Measurements from ENCODE around the gene TKTL2. TPM values are rescaled to one million over a fixed set of nuclear protein-coding genes. Genes with fewer than 3 reads are reported as not detected.
"Not testable (repeated sequence)": the region's sequence is repeated elsewhere in the genome, so short reads cannot be mapped to it uniquely, and the experiment has no call there.

TKTL2 gene
- total and polyA plus RNA-seq, 2 experiments from 2014 or later = 0.07 TPM; not detected in 1

GRCh38 chr4:163448540-163449203 is 24.9 kb downstream of the TKTL2 start (continued):
- TF ChIP-seq CTCF (conservative IDR thresholded peaks at IDR 0.05; ENCODE audit: low read depth in 2 of 2) (no peak), REST (IDR thresholded peaks at IDR 0.05; ENCODE audit: unreplicated experiment) (no peak)

GRCh38 chr4:163447481-163447880 is 26.1 kb downstream of the TKTL2 start:
- Mint-ChIP-seq H3K9me3 (no peaks in the 10 kb centered on the region), H3K4me3 (no peak overlapping the region), H3K27ac (no peak overlapping the region), H3K27me3 (ENCODE audit: insufficient read depth, low read depth, poor library complexity) (no peaks in the 10 kb centered on the region), H3K4me1 (no peaks in the 10 kb centered on the region), H3K36me3 (ENCODE audit: low read depth) (no peaks in the 10 kb centered on the region)
- H3K27ac ChIP-seq (ENCODE audit: low read depth) = no peak overlapping the region
- H3K4me2 ChIP-seq = no peak overlapping the region
- no peaks in the 10 kb centered on the region for H3K9me2 ChIP-seq (ENCODE audit: insufficient read depth)
- H3K79me2 ChIP-seq (replicated peaks; ENCODE audit: insufficient read depth) = no peaks in the 10 kb centered on the region
- H3K27me3 ChIP-seq (ENCODE audit: insufficient read depth) = no peaks in the 10 kb centered on the region
- no peaks in the 10 kb centered on the region for H3K4me1 ChIP-seq (ENCODE audit: insufficient read depth)
- no peak overlapping the region for H3K4me3 ChIP-seq
- TF ChIP-seq ZNF331 (CRISPR knock-in tag; IDR thresholded peaks at IDR 0.05; ENCODE audit: low read depth) (no peak), CTCF (conservative IDR thresholded peaks at IDR 0.05; ENCODE audit: low read depth in 2 of 2) (no peak), STAT1 (IDR thresholded peaks at IDR 0.05; ENCODE audit: unreplicated experiment) (no peak)
- no peaks in the 10 kb centered on the region for H3K36me3 ChIP-seq (ENCODE audit: insufficient read depth)
- H4K20me1 ChIP-seq (replicated peaks; ENCODE audit: insufficient read depth) = no peaks in the 10 kb centered on the region
- DNase-seq (ENCODE audit: low spot score) (no peak), ATAC-seq (no peak)
- H3F3A ChIP-seq (replicated peaks; ENCODE audit: low read depth) = no peaks in the 10 kb centered on the region
- H2AFZ ChIP-seq = no peak overlapping the region

GRCh38 chr4:163447023-163447422 is 26.5 kb downstream of the TKTL2 start:
- not testable (repeated sequence) for H3K9me2 ChIP-seq (ENCODE audit: insufficient read depth); H3K36me3 ChIP-seq (ENCODE audit: insufficient read depth); H3K4me2 ChIP-seq; H3K9me3 Mint-ChIP-seq; H3K36me3 Mint-ChIP-seq (ENCODE audit: low read depth); H3K79me2 ChIP-seq (replicated peaks; ENCODE audit: insufficient read depth); H3K4me1 Mint-ChIP-seq; H4K20me1 ChIP-seq (replicated peaks; ENCODE audit: insufficient read depth); H3K27ac Mint-ChIP-seq; ATAC-seq; H2AFZ ChIP-seq; H3K4me3 ChIP-seq; H3K27me3 Mint-ChIP-seq (ENCODE audit: insufficient read depth, low read depth, poor library complexity); H3K4me3 Mint-ChIP-seq; DNase-seq (ENCODE audit: low spot score); H3K27me3 ChIP-seq (ENCODE audit: insufficient read depth); H3K4me1 ChIP-seq (ENCODE audit: insufficient read depth); H3F3A ChIP-seq (replicated peaks; ENCODE audit: low read depth); H3K27ac ChIP-seq (ENCODE audit: low read depth)
